Stimulated activated CD4-positive, alpha-beta T cell treated with anti-CD3 and anti-CD28 coated beads, TNF-alpha, amount 100 ng/mL, for 1 hour (primary cell): Measurements from ENCODE around the gene CHST6.
"Not testable (repeated sequence)": the region's sequence is repeated elsewhere in the genome, so short reads cannot be mapped to it uniquely, and the experiment has no call there.

Experiments
- DNase-seq, 3 donors: peaks; one replicate each; pipeline ENCODE4 v3.0.0-alpha.2; 2020; ENCODE audit warnings: low read depth in 3 of 3, low spot score in 1 of 3

CHST6 gene

DNA sequence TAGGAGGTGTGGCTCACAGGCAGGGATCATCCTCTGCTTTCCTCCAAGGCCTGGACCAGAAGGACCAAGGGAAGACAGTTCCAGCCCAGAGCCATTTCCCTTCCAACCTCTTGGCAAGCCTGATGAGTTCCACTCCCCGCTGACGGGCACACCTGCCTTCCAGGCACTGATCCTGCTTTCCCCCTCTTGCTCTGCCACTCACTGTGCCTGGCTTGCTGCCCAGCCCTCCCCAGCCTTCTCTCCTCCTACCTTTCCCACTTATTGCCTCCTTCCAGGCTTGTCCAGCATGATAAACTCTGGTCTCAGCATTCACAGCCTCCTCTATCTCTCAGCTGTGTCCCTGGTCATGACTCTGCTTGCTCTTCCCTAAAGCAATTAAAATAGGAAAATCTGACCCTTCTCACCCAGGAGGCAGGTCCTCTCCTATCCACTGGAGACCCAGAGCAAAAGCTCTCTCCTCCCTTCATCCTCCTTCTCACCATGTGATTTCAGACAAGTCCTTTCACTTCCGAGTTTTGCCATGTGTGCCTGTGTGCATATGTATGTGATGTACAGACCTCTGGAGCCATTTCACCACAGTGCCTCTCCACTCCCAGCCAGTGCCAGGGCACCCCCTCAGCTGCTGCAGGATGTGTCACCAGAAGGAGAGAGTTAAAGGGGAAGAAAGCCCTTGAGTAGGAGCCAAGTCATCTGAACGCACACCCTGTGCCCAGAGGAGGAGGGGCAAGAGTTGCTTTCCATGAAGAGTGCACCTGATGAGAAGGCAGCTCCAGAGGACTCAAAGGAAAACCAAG, 17.4 kb downstream of the CHST6 start:
- DNase-seq, result no peak

DNA sequence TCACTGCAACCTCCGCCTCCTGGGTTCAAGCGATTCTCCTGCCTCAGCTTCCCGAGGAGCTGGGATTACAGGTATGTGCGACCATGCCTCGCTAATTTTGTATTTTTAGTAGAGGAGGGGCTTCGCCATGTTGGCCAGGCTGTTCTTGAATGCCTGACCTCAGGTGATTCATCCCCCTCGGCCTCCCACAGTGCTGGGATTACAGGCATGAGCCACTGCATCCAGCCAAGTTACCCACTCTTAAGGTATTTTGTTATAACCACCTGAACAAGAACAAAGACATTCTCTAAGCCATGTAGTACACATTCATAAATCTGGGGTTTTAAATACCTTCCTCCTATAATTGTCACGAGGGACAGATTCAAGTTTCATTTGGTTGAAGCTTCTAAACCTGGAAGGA, 18.4 kb downstream of the CHST6 start:
- no peak for DNase-seq

DNA sequence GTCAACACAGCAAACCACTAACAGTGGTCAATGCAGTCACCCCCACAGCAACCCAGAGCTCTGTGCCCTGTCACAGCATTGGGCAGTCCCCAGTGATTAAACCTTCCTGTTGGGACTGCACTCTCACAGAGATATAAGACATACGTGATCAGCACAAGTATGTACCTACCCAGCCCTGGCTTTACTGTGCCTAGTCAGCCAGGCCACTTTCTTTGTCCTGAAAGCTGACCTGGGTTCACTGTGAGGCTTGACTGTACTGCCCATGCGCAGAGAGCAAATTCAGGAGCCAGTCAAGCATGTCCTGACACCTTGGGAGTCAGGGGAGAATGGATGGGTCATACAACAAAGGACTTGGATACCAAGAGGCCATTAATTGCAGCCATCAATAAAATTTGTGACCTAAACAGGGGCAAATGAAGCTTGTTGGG, 19.8 kb downstream of the CHST6 start:
- DNase-seq, result no peak

DNA sequence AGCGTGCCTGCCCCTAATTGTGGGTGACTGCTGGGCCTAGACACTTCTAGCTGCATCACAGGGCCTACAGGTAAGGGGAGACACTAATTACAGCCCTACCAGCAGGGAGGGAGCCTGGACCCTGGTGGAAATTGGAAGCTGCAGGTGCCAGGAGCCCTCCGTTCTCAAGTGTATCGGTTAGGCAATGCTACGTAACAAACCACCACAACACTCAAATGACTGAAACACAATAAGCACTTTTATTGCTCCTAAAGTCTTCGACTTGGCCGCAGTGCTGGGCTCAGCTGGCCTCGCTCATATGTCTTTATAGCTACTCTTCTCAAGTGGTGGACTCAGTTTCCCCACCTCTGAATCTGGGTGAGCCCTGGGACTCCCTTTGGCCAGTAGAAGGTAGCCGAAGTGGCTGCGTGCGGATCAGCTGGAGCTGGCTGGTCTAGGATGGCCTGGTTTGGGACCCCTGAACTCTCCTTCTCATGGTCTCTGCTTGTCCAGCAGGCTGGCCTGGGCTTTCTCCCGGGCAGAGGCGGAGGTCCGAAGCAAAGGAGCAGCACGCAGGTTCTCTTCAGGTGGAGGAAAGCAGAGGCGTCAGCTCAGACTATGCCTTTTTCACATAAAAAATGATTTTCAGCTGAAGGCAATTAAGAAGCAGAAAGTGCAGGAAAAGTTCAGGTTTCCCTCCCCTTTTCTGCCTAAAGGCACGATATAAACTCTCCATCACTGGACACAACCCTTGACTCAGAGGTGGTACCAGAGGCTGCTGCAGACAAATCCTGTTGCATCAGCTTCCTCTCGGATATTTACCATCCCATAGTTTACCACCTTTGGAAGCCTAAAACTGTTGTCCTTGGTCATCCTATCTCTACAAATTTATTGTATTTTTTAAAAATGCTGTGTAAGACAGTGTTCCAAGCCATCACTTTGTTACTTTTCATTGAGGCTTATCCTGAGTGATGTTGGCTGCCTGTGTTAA, 22.0 kb downstream of the CHST6 start:
- no peak for DNase-seq

DNA sequence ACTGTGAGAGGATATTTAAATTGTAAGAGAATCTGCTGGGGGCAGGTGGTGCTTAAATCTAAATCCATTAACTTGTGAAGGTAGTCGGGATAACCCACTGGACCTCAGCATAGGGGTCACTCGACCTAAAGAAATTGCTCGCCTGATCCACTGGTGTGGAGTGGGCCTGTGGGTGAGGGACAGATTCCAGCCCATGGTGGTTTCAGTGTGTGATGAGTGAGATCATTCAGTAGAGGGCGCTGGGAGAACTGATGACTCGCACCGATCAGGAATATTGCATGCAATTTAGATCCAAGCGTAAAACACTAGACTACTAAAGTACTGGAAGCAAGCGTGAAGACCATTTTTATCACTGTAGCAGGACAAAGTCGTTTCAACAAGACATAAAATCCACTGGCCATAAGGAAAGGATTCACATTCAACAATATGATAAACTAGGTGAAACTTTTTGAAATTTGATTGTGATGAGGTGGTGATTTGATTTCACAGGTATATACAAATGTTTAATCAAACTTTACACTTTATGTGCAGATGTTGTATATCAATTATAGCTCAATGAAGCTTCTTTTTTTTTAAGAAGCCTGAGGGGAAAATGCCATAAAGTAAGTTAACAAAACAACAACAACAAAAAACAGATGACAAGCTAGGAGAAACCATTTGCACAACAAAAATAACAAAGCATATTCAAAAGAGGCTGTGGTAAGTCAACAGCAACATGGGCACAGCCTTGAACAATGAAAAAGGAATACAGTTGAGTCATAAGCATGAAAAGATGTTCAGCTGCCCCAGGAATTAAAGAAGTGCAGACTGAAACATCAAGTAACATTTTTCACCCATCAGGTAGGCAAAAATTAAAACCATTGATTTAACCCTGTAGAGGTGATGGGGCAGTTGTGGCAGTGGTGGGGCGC, 23.3 kb downstream of the CHST6 start:
- peak in 1 of 3 donors; percentile 14 for DNase-seq

DNA sequence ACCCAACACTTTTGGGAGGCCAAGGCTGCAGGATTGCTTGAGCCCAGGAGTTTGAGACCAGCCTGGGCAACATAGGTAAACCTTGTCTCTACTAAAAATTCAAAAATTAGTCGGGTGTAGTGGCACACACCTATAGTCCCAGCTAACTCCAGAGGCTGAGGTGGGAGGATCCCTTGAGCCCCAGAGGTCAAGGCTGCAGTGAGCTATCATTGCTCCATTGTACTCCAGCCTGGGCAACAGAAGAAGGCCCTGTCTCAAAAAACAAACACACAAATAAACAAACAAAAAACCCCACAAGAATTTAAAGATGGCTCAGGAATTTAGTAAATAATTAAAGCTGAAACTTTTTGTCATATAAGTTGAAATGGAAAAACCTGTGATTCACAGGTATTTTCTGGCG, 28.5 kb downstream of the CHST6 start:
- no peak for DNase-seq

DNA sequence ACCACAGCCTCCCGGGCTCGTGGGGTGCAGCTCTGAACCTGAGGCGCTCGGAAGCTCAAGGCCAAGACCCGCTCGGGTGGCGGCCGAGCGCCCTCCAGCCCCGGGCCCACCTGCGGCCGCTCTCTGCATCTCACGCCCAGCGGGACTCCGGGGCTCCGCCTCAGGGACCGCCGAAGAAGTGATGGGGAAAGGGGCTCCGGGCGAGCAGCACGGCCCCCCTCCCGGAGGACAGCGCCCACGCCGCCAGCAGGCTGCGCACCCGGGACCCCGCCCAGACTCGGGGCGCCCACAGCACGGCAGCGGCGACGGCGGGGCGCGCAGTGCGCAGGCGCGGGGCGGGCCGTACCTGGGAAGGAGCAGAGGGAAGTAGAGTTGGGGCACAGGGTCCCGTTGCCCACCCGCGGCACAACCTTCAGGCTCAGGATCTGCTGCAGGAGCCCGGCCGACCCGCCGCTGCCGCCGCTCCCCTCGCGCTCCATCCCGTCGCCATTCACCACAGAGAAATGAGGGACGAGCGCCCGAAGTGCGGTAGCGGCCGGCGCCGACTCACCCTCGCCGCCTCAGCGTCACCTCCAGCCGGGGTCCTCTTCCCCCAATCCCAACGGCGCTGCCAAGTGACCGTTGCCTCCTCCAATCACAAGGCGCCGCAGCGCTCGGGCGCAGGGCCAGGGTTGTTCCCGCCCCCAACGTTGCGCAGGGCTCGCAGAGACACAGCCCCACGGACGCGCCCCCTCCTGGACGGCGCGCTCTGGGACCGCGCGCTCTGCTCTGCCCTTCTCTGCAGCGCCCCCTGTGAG, 30.9 kb downstream of the CHST6 start, which contains the start of gene TMEM170A:
Gene TMEM170A, minus strand, starts transcription at position 568 of the 797 bp plus-strand sequence. Its CDS starts 89 bp downstream, at position 479.
- DNase-seq, result peak; percentile 95 to 99 (median 99)

DNA sequence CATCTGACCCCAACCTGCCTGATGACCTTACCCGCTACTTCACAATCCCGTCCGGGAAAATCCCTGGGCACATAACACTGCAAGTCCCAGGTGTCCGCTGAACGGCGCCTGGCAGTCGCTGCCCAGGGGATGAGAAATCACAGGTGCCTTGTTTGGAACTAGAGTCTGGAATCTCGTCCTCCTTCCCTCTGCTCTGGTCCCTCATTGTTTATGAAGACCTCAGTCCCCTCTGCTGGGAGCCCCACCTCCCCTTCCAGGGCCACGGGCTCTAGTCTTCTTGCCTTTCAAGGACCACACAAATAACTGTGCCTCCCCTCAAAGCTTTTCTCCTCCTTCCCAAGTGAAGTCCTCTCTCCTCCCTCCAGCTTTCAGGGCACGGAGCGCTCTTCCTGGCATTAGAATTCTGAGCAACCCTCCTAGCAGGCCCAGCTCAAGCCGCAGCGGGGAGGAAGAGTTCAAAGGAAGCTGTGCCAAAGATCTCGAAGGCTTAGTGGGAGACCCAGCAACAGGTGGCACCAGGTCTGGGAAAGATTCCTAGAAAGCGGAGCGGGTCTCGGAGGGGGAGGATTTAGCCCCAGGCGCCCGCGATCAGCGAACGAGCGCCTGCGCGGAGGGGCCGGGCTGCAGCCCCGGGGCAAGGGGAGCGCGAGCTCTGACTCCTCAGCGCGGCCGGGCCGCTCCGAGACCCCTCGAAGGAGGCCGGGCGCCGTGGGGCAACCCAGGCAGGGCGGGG, 31.7 kb downstream of the CHST6 start:
- DNase-seq, result not testable (repeated sequence)

DNA sequence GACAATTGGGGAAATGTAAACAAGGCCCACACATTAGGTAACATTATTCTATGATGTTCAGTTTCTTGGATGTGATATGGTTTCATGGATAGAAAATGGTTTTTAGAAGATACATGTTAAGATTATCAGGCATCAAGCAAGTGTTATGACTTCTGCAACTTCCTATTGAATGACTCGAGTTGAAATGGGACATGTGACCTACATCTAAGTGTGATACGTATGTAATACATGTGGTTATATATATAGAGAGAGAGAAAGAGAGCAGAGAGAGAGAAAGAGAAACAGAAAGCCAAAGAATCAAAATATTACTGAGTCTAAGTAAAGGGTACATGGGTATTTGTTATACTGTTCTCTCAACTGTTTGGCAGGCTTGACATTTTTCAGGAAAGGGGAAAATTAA, 32.4 kb downstream of the CHST6 start:
- DNase-seq, result no peak

DNA sequence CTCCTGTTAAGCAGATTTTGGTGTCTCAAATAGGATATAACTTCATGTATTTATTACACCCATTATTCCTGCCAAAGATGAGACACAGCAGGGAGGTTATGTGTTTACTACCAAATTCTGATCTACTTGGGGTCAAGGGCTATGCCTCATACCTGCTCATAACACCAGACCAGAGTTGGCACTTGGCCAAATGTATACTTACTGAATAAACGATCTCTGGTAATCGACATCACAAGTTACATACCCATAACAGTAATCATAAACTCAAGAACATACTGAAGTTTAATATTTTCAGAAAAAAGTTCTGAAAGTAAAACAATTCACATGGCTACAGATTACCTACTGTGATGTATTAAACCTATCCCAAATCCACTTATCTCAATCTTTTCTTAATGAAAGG, 33.7 kb downstream of the CHST6 start:
- no peak for DNase-seq

DNA sequence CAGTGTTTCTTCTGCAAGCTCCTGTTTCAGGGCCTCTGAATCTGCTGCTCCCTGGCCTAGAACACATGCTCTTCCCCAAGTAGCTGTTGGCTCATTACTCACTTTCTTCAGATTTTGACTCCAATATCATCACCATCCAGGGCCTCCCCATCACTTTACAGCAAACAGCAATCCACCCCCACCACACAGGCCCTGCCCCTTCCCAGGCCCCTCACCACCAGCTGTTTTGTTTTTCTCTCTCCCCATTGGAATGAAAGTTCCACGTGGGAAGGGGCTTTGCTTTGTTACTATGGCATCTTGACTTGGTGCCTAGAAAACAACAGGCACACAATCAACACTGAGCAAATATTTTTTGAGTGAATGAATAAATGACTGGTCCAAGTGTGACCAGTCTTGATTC, 34.8 kb downstream of the CHST6 start:
- DNase-seq, result no peak

DNA sequence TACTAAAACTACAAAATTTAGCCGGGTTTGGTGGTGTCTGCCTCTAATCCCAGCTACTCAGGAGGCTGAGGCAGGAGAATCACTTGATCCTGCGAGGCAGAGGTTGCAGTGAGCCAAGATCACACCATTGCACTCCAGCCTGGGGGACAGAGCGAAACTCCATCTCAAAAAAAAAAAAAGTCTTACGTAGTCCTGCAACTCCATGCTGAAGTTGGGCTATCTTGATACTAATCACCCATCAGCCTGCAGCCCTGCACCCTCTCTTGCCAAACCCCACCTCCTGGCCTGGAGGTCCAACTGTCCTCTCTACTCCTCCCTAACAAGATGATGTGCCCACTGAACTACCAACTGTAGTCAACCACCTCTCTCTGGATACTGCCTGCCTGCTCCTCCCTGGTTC, 35.5 kb downstream of the CHST6 start:
- no peak for DNase-seq

DNA sequence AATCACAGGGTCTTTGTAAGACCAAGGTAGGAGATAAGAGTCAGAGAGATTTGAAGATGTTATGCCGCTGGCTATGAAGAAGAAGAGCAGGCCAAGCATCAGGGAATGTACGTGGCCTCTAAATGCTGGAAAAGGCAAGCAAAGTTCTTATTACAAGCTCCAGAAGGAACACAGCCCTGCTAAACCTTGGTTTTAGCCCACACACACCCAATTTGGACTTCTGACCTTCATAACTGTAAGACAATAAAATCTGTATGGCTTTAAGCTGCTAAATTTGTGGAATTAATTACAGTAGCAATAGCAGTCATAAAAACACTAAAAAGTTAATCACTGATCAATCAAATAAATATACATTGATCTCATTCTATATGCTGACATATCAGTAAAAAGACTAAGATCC, 36.8 kb downstream of the CHST6 start:
- no peak for DNase-seq

DNA sequence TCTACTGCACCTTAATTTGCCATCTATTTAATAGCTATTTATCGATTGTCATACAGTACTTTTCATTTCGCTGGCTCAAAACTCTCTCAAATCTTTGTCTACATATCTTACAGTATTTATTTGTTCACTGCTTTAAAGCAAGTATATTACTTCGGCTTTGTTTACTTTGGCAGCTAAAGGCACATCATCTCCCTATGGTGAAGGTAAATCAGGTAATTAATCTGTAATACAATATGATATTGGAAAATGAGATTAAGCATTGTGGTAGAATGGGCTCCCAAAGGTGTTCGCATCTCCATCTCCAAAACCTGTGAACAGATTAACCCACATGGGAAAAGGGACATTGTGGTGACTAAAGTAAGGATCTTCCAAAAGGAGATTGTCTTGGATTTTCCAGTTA, 37.2 kb downstream of the CHST6 start:
- no peak for DNase-seq

DNA sequence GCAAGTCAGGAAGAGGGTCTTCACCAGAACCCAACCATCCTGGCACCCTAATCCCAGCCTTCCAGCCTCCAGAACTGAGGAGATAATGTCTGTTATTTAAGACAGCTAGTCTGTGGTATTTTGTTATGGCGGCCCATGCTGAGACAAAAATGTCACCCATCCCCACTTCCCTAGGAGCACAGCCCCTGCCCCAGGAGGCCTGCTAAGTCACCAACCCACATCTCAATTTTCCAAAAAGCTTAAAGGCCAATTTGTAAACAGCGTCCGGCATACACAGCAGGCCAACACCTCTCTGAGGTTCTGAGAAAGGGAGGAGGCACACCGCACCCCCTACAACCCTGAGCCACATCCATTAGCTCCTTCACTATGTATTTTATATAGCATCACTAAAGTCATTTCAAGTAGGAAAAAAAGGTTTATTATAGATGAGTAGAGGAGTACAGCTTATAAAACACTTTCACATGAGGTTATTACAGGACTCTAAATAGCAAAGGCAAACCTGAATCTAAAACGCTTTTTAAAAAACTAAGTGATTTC, 37.7 kb downstream of the CHST6 start:
- no peak for DNase-seq

DNA sequence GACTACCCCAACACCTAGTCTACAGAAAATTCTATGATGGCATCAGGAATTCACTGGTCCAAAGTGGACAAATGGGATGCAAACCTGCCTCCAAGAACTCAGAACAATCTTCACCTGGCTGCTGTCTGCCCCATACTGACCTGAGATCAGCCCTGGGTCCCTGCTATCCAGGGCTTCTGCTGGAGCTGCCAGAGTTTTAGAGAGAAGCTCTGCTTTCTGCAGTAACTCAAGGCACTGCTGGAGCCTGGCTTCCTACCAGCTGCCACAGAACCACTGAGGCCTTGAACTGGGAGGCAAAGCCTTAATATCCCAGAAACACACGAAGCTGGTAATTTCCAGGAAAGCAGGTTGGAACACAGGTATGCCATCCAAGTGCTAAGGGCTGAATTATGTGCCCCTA, 38.3 kb downstream of the CHST6 start:
- DNase-seq, result no peak

DNA sequence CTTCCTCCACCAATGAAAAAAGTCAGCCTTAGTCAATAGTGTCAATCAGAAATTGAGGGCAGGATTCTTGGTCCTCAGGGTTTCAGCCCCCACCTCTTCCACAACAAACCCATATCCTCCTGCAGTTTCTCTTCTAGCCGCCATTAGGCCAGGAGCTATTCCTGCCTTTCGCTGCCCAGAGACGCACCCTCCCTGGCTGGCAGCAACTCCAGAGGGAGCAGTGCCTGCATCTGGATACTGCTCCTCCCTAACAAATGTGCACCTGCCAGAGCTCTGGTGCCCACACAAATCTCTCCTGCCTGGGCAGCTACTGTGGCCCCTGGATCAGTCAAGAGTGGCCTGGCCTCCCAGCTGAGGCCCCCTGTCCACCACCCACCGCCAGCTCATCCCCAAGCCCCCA, 38.8 kb downstream of the CHST6 start:
- DNase-seq, result not testable (repeated sequence)

DNA sequence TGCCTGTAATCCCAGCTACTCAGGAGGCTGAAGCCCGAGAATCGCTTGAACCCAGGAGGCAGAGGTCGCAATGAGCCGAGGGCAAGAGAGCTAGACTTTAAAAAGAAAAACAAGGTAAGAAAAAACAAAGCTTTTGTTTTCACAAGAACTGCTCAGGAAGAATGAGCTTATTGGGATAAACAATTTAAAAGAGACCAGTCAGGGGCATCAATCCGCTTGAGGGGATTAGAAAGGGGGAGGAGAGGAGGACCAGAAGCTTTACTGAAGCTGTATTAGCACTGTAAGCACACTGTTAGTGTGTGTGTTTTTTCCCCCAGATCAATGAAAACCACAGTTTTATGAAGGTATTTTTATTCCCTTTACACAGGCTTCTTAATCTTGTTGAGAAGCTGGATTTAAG, 39.6 kb downstream of the CHST6 start:
- no peak for DNase-seq
